Measurements from ENCODE around the gene CFAP45. TPM values are rescaled to one million over a fixed set of nuclear protein-coding genes. Genes with fewer than 3 reads are reported as not detected.

Gene CFAP45
- total and polyA plus RNA-seq, 2 of the 8 experiments (the other 6 are each of a cell fraction or from before 2014, with no cell fraction given), result 0.05 TPM; not detected in 1

DNA sequence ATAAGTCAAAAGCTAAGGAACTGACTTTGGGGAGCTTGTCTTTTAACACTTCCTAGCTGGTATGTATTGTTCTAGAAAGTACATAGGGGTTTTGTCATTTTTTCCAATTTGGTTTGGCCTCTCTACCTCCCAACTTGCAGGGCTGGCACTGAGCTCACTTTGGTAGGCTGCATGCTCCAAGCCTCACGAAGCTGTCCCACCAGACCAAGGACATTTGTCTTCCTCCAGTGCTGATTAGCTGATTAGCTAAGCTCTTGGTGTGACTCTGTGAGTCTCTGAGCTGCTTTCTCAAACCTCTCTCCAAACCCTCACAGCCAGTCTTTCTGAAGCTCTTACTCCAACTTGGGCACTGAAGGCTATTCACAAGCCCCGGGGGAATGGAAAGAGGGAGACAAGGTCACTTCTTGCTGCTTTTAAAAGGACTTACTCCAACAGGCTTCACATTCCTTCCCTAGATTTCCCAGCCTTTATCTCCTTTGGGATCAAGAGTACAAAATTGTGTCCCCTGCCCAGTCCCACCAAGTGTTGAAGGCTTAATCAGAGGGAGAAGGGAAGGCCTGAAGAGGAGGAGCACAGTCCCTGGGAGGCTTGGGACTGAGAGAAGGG lies 893 bp upstream of the CFAP45 start:
- no peak overlapping the region for H3K14ac ChIP-seq (ENCODE audit: insufficient read length)
- WGBS, 2 experiments (ENCODE audit: extremely low coverage in 1 of 2, insufficient coverage in 1 of 2, insufficient read length in 1 of 2, insufficient replicate concordance in 2 of 2, low coverage in 1 of 2, low lambda C conversion rate in 2 of 2, missing lambda C conversion rate in 1 of 2), result 94% methylated on average over 2 of the region's 2 CpGs; no CpG with 5 or more reads in 1 of the 2 experiments
- no peaks in the 10 kb centered on the region for H3K79me2 ChIP-seq (ENCODE audit: control insufficient read depth in 1 of 2, insufficient read depth in 2 of 2, low read length in 2 of 2)
- no peak overlapping the region for H3K4ac ChIP-seq (replicated peaks; ENCODE audit: insufficient read length, low read depth, low read length)
- no peak overlapping the region for H2BK20ac ChIP-seq (ENCODE audit: low read length)
- no peaks in the 10 kb centered on the region for H3K36me3 ChIP-seq (ENCODE audit: control insufficient read depth in 2 of 4, insufficient read depth in 4 of 4, low read length in 3 of 4)
- H4K8ac ChIP-seq (ENCODE audit: extremely low read depth, insufficient read depth, low read length), result no peak overlapping the region
- no peak overlapping the region for H4K91ac ChIP-seq (replicated peaks; ENCODE audit: insufficient read length, low read length)
- H3K9ac ChIP-seq (replicated peaks in 1 of 4; ENCODE audit: extremely low read depth in 1 of 4, low read depth in 3 of 4, low read length in 3 of 4), result peak overlapping the region in 1 of 4 experiments; percentile 16; a peak in 2 of 7 replicates
- H2AK5ac ChIP-seq (ENCODE audit: low read depth, low read length), result no peak overlapping the region
- no peak overlapping the region for H3K18ac ChIP-seq (ENCODE audit: extremely low read depth, low read length)
- H3K9me3 ChIP-seq (ENCODE audit: insufficient read depth in 2 of 2, low read depth in 1 of 2, low read length in 1 of 2), result no peaks in the 10 kb centered on the region
- H3K4me1 ChIP-seq (replicated peaks in 1 of 4; ENCODE audit: control insufficient read depth in 3 of 4, insufficient read depth in 4 of 4, low read length in 3 of 4), result peaks cover 6 to 12% (median 7%) of the 10 kb centered on the region in 4 experiments
- TF ChIP-seq POLR2A (IDR thresholded peaks at IDR 0.05; ENCODE audit: control extremely low read depth in 1 of 2, low read depth in 2 of 2, low read length in 2 of 2), result no peak
- peak; percentile 36; the same call in 1 of the 2 replicates for TF ChIP-seq MAX (IDR thresholded peaks at IDR 0.05)
- TF ChIP-seq, protein P1, sequence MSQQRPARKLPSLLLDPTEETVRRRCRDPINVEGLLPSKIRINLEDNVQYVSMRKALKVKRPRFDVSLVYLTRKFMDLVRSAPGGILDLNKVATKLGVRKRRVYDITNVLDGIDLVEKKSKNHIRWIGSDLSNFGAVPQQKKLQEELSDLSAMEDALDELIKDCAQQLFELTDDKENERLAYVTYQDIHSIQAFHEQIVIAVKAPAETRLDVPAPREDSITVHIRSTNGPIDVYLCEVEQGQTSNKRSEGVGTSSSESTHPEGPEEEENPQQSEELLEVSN (IDR thresholded peaks at IDR 0.05), result peak; percentile 13; the same call in 1 of the 2 replicates
- no peak for TF ChIP-seq GABPA (IDR thresholded peaks at IDR 0.05; ENCODE audit: borderline replicate concordance, insufficient read depth, low read length)
- H3K23me2 ChIP-seq (ENCODE audit: low read depth, low read length), result peaks cover 3% of the 10 kb centered on the region; the same call in 1 of the 2 replicates
- no peak overlapping the region for H4K5ac ChIP-seq (ENCODE audit: insufficient read length, low read depth, low read length)
- FAIRE-seq (no peak), DNase-seq (ENCODE audit: low read depth in 1 of 2, low spot score in 2 of 2) (no peak)
- H3K4me3 ChIP-seq (ENCODE audit: extremely low read depth in 1 of 4, insufficient read depth in 2 of 4, low read depth in 3 of 4, low read length in 4 of 4), result peak overlapping the region in 1 of 4 experiments; percentile 47; a peak in 1 of 8 replicates
- no peak overlapping the region for H3K23ac ChIP-seq (ENCODE audit: insufficient read length)
- peak overlapping the region; percentile 42 to 69; a peak in 3 of 4 replicates for H3K4me2 ChIP-seq (ENCODE audit: insufficient read depth in 1 of 2, low read depth in 2 of 2, low read length in 2 of 2)
- POLR2A ChIA-PET (ENCODE audit: partially characterized antibody), result interaction anchor here (0.8 to 2.5 kb wide), 7 partner anchors 13 to 67 kb away, joined by 3 to 11 read pairs (median 4); partner anchors contain the start of gene TAGLN2
- H2BK12ac ChIP-seq (ENCODE audit: low read depth, low read length), result peak overlapping the region; percentile 3; the same call in 1 of the 2 replicates
- no peak overlapping the region for H3K56ac ChIP-seq (replicated peaks; ENCODE audit: insufficient read length, low read depth, low read length)
- peaks cover 1 to 9% (median 7%) of the 10 kb centered on the region in 4 experiments; a peak in 5 of 7 replicates for H3K27me3 ChIP-seq (replicated peaks in 1 of 4; ENCODE audit: control insufficient read depth in 3 of 4, extremely low read depth in 1 of 4, insufficient read depth in 3 of 4, low read length in 3 of 4)
- no peaks in the 10 kb centered on the region for H4K20me1 ChIP-seq (replicated peaks in 1 of 2; ENCODE audit: control insufficient read depth in 1 of 2, insufficient read depth in 2 of 2, low read length in 2 of 2)
- no peak overlapping the region for H2BK120ac ChIP-seq (replicated peaks; ENCODE audit: low read depth, low read length)
- H2BK15ac ChIP-seq (ENCODE audit: low read length), result no peak overlapping the region
- no peak overlapping the region for H3K27ac ChIP-seq (ENCODE audit: low read depth, low read length)
- H2AFZ ChIP-seq (ENCODE audit: low read length), result no peak overlapping the region; the same call in 1 of the 2 replicates
- no peaks in the 10 kb centered on the region for H3K79me1 ChIP-seq (ENCODE audit: low read depth, low read length)
- CTCF ChIA-PET (ENCODE audit: partially characterized antibody), result interaction anchor here (0.6 to 1.6 kb wide), 17 partner anchors 9 to 802 kb away, joined by 3 to 15 read pairs (median 4); partner anchors contain the start of gene TAGLN2
- H2BK5ac ChIP-seq (ENCODE audit: low read depth, low read length), result no peak overlapping the region

All from H1 (cell line).